NCI-H82 treated with DMSO at 0.1 percent for 48 hours (cell line): ENCODE measurements around the gene DPP9.
A peak's percentile ranks its signal among the peaks of the same experiment; 100 is the strongest.
"Not testable (repeated sequence)": the region's sequence is repeated elsewhere in the genome, so short reads cannot be mapped to it uniquely, and the experiment has no call there.

Experiments used
- DNase-seq: peaks from one replicate; lab custom pipeline; 2025; ENCODE audit not compliant: unreplicated experiment; lab: John Stamatoyannopoulos, UW

DPP9 gene

GRCh38 chr19:4742723-4743646, 19.3 kb upstream of the DPP9 start:
- no peak for DNase-seq

- no peak for DNase-seq
These were observed 16.4 kb upstream of the DPP9 start for GRCh38 chr19:4740092-4740491.

- no peak for DNase-seq
These were observed 15.1 kb upstream of the DPP9 start for GRCh38 chr19:4738734-4739133.

GRCh38 chr19:4737955-4738600, 14.4 kb upstream of the DPP9 start:
- DNase-seq, result no peak

- DNase-seq, result no peak
These were observed 10.2 kb upstream of the DPP9 start for GRCh38 chr19:4733755-4734345.

GRCh38 chr19:4732680-4733114, 9.1 kb upstream of the DPP9 start:
- DNase-seq, result peak; percentile 43

GRCh38 chr19:4730740-4731171, 7.1 kb upstream of the DPP9 start:
- DNase-seq, result no peak

- no peak for DNase-seq
These were observed 5.2 kb upstream of the DPP9 start for GRCh38 chr19:4728871-4729270.

- DNase-seq, result no peak
These were observed 709 bp downstream of the DPP9 start for GRCh38 chr19:4722671-4723594.

- DNase-seq, result no peak
These were observed 2.4 kb downstream of the DPP9 start for GRCh38 chr19:4721196-4721595.

GRCh38 chr19:4720037-4720700, 3.5 kb downstream of the DPP9 start:
- no peak for DNase-seq

GRCh38 chr19:4719499-4719866, 4.2 kb downstream of the DPP9 start:
- no peak for DNase-seq

- DNase-seq, result no peak
These were observed 5.5 kb downstream of the DPP9 start for GRCh38 chr19:4717966-4718701.

GRCh38 chr19:4717191-4717965, 6.3 kb downstream of the DPP9 start:
- no peak for DNase-seq

- DNase-seq, result no peak
These were observed 8.0 kb downstream of the DPP9 start for GRCh38 chr19:4715529-4716221.

- not testable (repeated sequence) for DNase-seq
These were observed 8.5 kb downstream of the DPP9 start for GRCh38 chr19:4715178-4715528.

GRCh38 chr19:4714016-4714415, 9.6 kb downstream of the DPP9 start:
- no peak for DNase-seq

- DNase-seq, result no peak
These were observed 10.2 kb downstream of the DPP9 start for GRCh38 chr19:4713384-4713951.
